NOMO-1 treated with dmso at 0.1 percent for 144 hours (cell line): ENCODE results near the gene CADM1.

Experiments
- DNase-seq: peaks from one replicate; lab custom pipeline; 2025; ENCODE audit not compliant: unreplicated experiment; lab: John Stamatoyannopoulos, UW

CADM1 gene

GRCh38 chr11:115161876-115162275, 342.3 kb downstream of the CADM1 start:
- no peak for DNase-seq

GRCh38 chr11:115159207-115159606, 345.0 kb downstream of the CADM1 start:
- no peak for DNase-seq

GRCh38 chr11:115158053-115158452, 346.2 kb downstream of the CADM1 start:
- DNase-seq = no peak

GRCh38 chr11:115157247-115157646, 347.0 kb downstream of the CADM1 start:
- DNase-seq = no peak

GRCh38 chr11:115155978-115156377, 348.2 kb downstream of the CADM1 start:
- no peak for DNase-seq

GRCh38 chr11:115155320-115155719, 348.9 kb downstream of the CADM1 start:
- no peak for DNase-seq

- DNase-seq = no peak
Measured at GRCh38 chr11:115154355-115154736, 349.9 kb downstream of the CADM1 start.

GRCh38 chr11:115153731-115154354, 350.4 kb downstream of the CADM1 start:
- no peak for DNase-seq

GRCh38 chr11:115153135-115153534, 351.1 kb downstream of the CADM1 start:
- peak; percentile 10 for DNase-seq

GRCh38 chr11:115151010-115151409, 353.2 kb downstream of the CADM1 start:
- no peak for DNase-seq

- DNase-seq = no peak
Measured at GRCh38 chr11:115148691-115149090, 355.5 kb downstream of the CADM1 start.

- no peak for DNase-seq
Measured at GRCh38 chr11:115148101-115148500, 356.1 kb downstream of the CADM1 start.

- DNase-seq = no peak
Measured at GRCh38 chr11:115147243-115147807, 356.9 kb downstream of the CADM1 start.

GRCh38 chr11:115146425-115146824, 357.8 kb downstream of the CADM1 start:
- no peak for DNase-seq

GRCh38 chr11:115145324-115145723, 358.9 kb downstream of the CADM1 start:
- DNase-seq = no peak

GRCh38 chr11:115144914-115145313, 359.3 kb downstream of the CADM1 start:
- no peak for DNase-seq

- DNase-seq = no peak
Measured at GRCh38 chr11:115144014-115144413, 360.2 kb downstream of the CADM1 start.

GRCh38 chr11:115141231-115142114, 362.7 kb downstream of the CADM1 start:
- no peak for DNase-seq

GRCh38 chr11:115135936-115136335, 368.3 kb downstream of the CADM1 start:
- no peak for DNase-seq

- no peak for DNase-seq
Measured at GRCh38 chr11:115134926-115135325, 369.3 kb downstream of the CADM1 start.

GRCh38 chr11:115133475-115134209, 370.6 kb downstream of the CADM1 start:
- DNase-seq = no peak
